Ovary (tissue), 3 donors: ENCODE measurements around the gene TCF7L1.

Source experiments
- EP300 ChIP-seq: sonication (generic); formaldehyde crosslinking; IDR thresholded peaks from one replicate; pipeline ENCODE4 v1.6.1; 2017; ENCODE audit warnings: antibody characterized with exemption
- POLR2A ChIP-seq: fragments of 450-650 bp; IDR thresholded peaks from one replicate; pipeline ENCODE4 v1.6.1; 2017; ENCODE audit warnings: antibody characterized with exemption, mild to moderate bottlenecking, moderate library complexity
- TF ChIP-seq, protein P1 (sequence below), 3 donors: fragments of 450-650 bp in 2 of 3; fragments of 200-600 bp in 1 of 3; IDR thresholded peaks; one replicate each; pipeline versions ENCODE4 v1.5.1 to v1.8.0; 2016 to 2022; ENCODE audit warnings: antibody characterized with exemption in 3 of 3, mild to moderate bottlenecking in 1 of 3
- donor health status: DM: no; HTN: no; CAD: no.

GRCh38 chr2:85156153-85156552 lies 23.0 kb downstream of the TCF7L1 start:
- TF ChIP-seq POLR2A (no peak), EP300 (no peak)
- TF ChIP-seq, protein P1, sequence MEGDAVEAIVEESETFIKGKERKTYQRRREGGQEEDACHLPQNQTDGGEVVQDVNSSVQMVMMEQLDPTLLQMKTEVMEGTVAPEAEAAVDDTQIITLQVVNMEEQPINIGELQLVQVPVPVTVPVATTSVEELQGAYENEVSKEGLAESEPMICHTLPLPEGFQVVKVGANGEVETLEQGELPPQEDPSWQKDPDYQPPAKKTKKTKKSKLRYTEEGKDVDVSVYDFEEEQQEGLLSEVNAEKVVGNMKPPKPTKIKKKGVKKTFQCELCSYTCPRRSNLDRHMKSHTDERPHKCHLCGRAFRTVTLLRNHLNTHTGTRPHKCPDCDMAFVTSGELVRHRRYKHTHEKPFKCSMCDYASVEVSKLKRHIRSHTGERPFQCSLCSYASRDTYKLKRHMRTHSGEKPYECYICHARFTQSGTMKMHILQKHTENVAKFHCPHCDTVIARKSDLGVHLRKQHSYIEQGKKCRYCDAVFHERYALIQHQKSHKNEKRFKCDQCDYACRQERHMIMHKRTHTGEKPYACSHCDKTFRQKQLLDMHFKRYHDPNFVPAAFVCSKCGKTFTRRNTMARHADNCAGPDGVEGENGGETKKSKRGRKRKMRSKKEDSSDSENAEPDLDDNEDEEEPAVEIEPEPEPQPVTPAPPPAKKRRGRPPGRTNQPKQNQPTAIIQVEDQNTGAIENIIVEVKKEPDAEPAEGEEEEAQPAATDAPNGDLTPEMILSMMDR (IDR thresholded peaks at IDR 0.05): no peak
